ENCODE results near the gene ZDHHC14. TPM values are rescaled to one million over a fixed set of nuclear protein-coding genes. Genes with fewer than 3 reads are reported as not detected.

The ZDHHC14 gene
- polyA plus RNA-seq, 4 donors: 20.1 to 27.9 (median 22.5) TPM

GRCh38 chr6:157542414-157543160 lies 161.6 kb downstream of the ZDHHC14 start:
- DNase-seq (ENCODE audit: low read depth in 4 of 4, low spot score in 3 of 4): no peak

GRCh38 chr6:157546321-157546720 lies 165.3 kb downstream of the ZDHHC14 start:
- no peak for DNase-seq (ENCODE audit: low read depth in 4 of 4, low spot score in 3 of 4)

- no peak for DNase-seq (ENCODE audit: low read depth in 4 of 4, low spot score in 3 of 4)
Measured at GRCh38 chr6:157547112-157547511, 166.1 kb downstream of the ZDHHC14 start.

- no peak for DNase-seq (ENCODE audit: low read depth in 4 of 4, low spot score in 3 of 4)
Measured at GRCh38 chr6:157548635-157549467, 167.9 kb downstream of the ZDHHC14 start.

GRCh38 chr6:157549468-157549745 lies 168.4 kb downstream of the ZDHHC14 start:
- DNase-seq (ENCODE audit: low read depth in 4 of 4, low spot score in 3 of 4): no peak

- no peak for DNase-seq (ENCODE audit: low read depth in 4 of 4, low spot score in 3 of 4)
Measured at GRCh38 chr6:157550114-157550989, 169.4 kb downstream of the ZDHHC14 start.

- DNase-seq (ENCODE audit: low read depth in 4 of 4, low spot score in 3 of 4): no peak
Measured at GRCh38 chr6:157551041-157551832, 170.2 kb downstream of the ZDHHC14 start.

GRCh38 chr6:157552081-157552747 lies 171.2 kb downstream of the ZDHHC14 start:
- no peak for DNase-seq (ENCODE audit: low read depth in 4 of 4, low spot score in 3 of 4)

- no peak for DNase-seq (ENCODE audit: low read depth in 4 of 4, low spot score in 3 of 4)
Measured at GRCh38 chr6:157552820-157553485, 172.0 kb downstream of the ZDHHC14 start.

GRCh38 chr6:157554747-157555146 lies 173.8 kb downstream of the ZDHHC14 start:
- DNase-seq (ENCODE audit: low read depth in 4 of 4, low spot score in 3 of 4): no peak

- DNase-seq (ENCODE audit: low read depth in 4 of 4, low spot score in 3 of 4): no peak
Measured at GRCh38 chr6:157555455-157556143, 174.6 kb downstream of the ZDHHC14 start.

GRCh38 chr6:157556144-157556645 lies 175.2 kb downstream of the ZDHHC14 start:
- no peak for DNase-seq (ENCODE audit: low read depth in 4 of 4, low spot score in 3 of 4)

- DNase-seq (ENCODE audit: low read depth in 4 of 4, low spot score in 3 of 4): no peak
Measured at GRCh38 chr6:157556671-157557430, 175.9 kb downstream of the ZDHHC14 start.

GRCh38 chr6:157557559-157557958 lies 176.6 kb downstream of the ZDHHC14 start:
- no peak for DNase-seq (ENCODE audit: low read depth in 4 of 4, low spot score in 3 of 4)

GRCh38 chr6:157558049-157558448 lies 177.1 kb downstream of the ZDHHC14 start:
- DNase-seq (ENCODE audit: low read depth in 4 of 4, low spot score in 3 of 4): no peak

GRCh38 chr6:157558487-157559200 lies 177.7 kb downstream of the ZDHHC14 start:
- DNase-seq (ENCODE audit: low read depth in 4 of 4, low spot score in 3 of 4): no peak

- DNase-seq (ENCODE audit: low read depth in 4 of 4, low spot score in 3 of 4): no peak
Measured at GRCh38 chr6:157559201-157559756, 178.3 kb downstream of the ZDHHC14 start.
